ENCODE measurements around the gene ALX3.
"Not testable (repeated sequence)": the region's sequence is repeated elsewhere in the genome, so short reads cannot be mapped to it uniquely, and the experiment has no call there.

Gene ALX3

GRCh38 chr1:110047463-110047862, 23.0 kb downstream of the ALX3 start:
- no peak for DNase-seq (ENCODE audit: low read depth in 2 of 2)

- no peak for DNase-seq (ENCODE audit: low read depth in 2 of 2)
These were observed 27.5 kb downstream of the ALX3 start for GRCh38 chr1:110043016-110043415.

- peak in 1 of 2 donors; percentile 43 for DNase-seq (ENCODE audit: low read depth in 2 of 2)
These were observed 29.9 kb downstream of the ALX3 start for GRCh38 chr1:110040548-110040947.

- DNase-seq (ENCODE audit: low read depth in 2 of 2): no peak
These were observed 30.8 kb downstream of the ALX3 start for GRCh38 chr1:110039641-110040040.

- no peak for DNase-seq (ENCODE audit: low read depth in 2 of 2)
These were observed 32.2 kb downstream of the ALX3 start for GRCh38 chr1:110038271-110038670.

- no peak for DNase-seq (ENCODE audit: low read depth in 2 of 2)
These were observed 35.2 kb downstream of the ALX3 start for GRCh38 chr1:110035236-110035752.

GRCh38 chr1:110034451-110035235, 35.8 kb downstream of the ALX3 start, which contains the start of gene STRIP1:
STRIP1 (plus strand) TSS chr1:110034624; CDS start chr1:110034638, 14 bp downstream.
- DNase-seq (ENCODE audit: low read depth in 2 of 2): peak; percentile 80 to 86

GRCh38 chr1:110034040-110034450, 36.4 kb downstream of the ALX3 start:
- no peak for DNase-seq (ENCODE audit: low read depth in 2 of 2)

- DNase-seq (ENCODE audit: low read depth in 2 of 2): no peak
These were observed 37.1 kb downstream of the ALX3 start for GRCh38 chr1:110033421-110033820.

GRCh38 chr1:110032327-110032726, 38.1 kb downstream of the ALX3 start:
- DNase-seq (ENCODE audit: low read depth in 2 of 2): no peak

GRCh38 chr1:110030687-110031086, 39.8 kb downstream of the ALX3 start:
- DNase-seq (ENCODE audit: low read depth in 2 of 2): not testable (repeated sequence)

- DNase-seq (ENCODE audit: low read depth in 2 of 2): no peak
These were observed 45.9 kb downstream of the ALX3 start for GRCh38 chr1:110024613-110025012.

GRCh38 chr1:110021285-110021684, 49.2 kb downstream of the ALX3 start:
- DNase-seq (ENCODE audit: low read depth in 2 of 2): no peak

- no peak for DNase-seq (ENCODE audit: low read depth in 2 of 2)
These were observed 50.7 kb downstream of the ALX3 start for GRCh38 chr1:110019770-110020169.

GRCh38 chr1:110018396-110018795, 52.1 kb downstream of the ALX3 start:
- DNase-seq (ENCODE audit: low read depth in 2 of 2): no peak

GRCh38 chr1:110017792-110018191, 52.7 kb downstream of the ALX3 start:
- DNase-seq (ENCODE audit: low read depth in 2 of 2): no peak

GRCh38 chr1:110012100-110012780, 58.2 kb downstream of the ALX3 start:
- no peak for DNase-seq (ENCODE audit: low read depth in 2 of 2)

- no peak for DNase-seq (ENCODE audit: low read depth in 2 of 2)
These were observed 58.9 kb downstream of the ALX3 start for GRCh38 chr1:110011527-110012041.
